WERI-Rb-1 (cell line): Measurements from ENCODE around the gene EML1.

Source experiments
- DNase-seq: peaks from one replicate; pipeline ENCODE4 v3.0.0-alpha.2; 2020
- H3K27ac ChIP-seq: fragments of 250-450 bp; sonication (Bioruptor Pico); 2 replicates; pipeline ENCODE4 v1.5.1; 2020; ENCODE audit warnings: mild to moderate bottlenecking, moderate library complexity
- H3K27me3 ChIP-seq: fragments of 250-450 bp; sonication (Bioruptor Pico); 2 replicates; pipeline ENCODE4 v1.5.1; 2021; ENCODE audit warnings: mild to moderate bottlenecking, low read depth, moderate library complexity; ENCODE audit not compliant: insufficient read depth, severe bottlenecking
- H3K36me3 ChIP-seq: fragments of 250-450 bp; sonication (Bioruptor Pico); 2 replicates; pipeline ENCODE4 v1.5.1; 2020; ENCODE audit warnings: mild to moderate bottlenecking, moderate library complexity
- H3K4me3 ChIP-seq: 2 replicates; pipeline ENCODE4 v1.5.1; 2011; ENCODE audit warnings: low read depth, mild to moderate bottlenecking, control low read depth, low read length
- H3K9me3 ChIP-seq: fragments of 250-450 bp; sonication (Bioruptor Pico); 2 replicates; pipeline ENCODE4 v1.5.1; 2021; ENCODE audit warnings: mild to moderate bottlenecking, moderate library complexity; ENCODE audit not compliant: severe bottlenecking
- TF ChIP-seq, protein P1 (sequence below): IDR thresholded peaks from 2 replicates; pipeline ENCODE4 v1.5.1; 2011; ENCODE audit warnings: low read depth, mild to moderate bottlenecking, control low read depth, inconsistent platforms, low read length

EML1 gene

DNA sequence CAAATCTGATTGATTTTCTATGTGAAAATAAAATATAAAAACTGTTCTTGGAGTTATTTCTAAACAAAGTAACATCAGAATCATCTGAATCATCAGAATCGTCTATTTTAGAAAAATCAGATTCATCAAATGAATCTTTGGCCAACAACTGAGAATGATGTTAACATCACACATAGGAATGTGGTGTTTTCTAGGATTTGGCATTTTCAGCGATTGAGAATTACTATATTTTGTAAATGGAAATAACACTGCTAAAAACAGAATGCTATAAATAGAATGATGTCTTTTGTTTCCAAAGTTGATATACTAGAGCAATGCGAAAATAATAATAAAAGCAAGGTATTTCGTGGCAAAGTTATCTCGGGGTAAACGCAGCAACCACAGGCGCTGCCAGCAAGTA, 198.1 kb downstream of the EML1 start:
- Histone ChIP-seq H3K27ac (no peak overlapping the region), H3K36me3 (no peaks in the 10 kb centered on the region), H3K4me3 (no peak overlapping the region), H3K9me3 (peaks cover 2% of the 10 kb centered on the region), H3K27me3 (no peaks in the 10 kb centered on the region)
- TF ChIP-seq, protein P1, sequence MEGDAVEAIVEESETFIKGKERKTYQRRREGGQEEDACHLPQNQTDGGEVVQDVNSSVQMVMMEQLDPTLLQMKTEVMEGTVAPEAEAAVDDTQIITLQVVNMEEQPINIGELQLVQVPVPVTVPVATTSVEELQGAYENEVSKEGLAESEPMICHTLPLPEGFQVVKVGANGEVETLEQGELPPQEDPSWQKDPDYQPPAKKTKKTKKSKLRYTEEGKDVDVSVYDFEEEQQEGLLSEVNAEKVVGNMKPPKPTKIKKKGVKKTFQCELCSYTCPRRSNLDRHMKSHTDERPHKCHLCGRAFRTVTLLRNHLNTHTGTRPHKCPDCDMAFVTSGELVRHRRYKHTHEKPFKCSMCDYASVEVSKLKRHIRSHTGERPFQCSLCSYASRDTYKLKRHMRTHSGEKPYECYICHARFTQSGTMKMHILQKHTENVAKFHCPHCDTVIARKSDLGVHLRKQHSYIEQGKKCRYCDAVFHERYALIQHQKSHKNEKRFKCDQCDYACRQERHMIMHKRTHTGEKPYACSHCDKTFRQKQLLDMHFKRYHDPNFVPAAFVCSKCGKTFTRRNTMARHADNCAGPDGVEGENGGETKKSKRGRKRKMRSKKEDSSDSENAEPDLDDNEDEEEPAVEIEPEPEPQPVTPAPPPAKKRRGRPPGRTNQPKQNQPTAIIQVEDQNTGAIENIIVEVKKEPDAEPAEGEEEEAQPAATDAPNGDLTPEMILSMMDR = no peak
- DNase-seq = no peak
